Body of pancreas (tissue), 4 donors: ENCODE measurements around the gene MBTPS1.

Experiments
- CTCF ChIP-seq, 7 experiments: fragments of 450-650 bp in 4 of 7; fragments of 200-600 bp in 3 of 7; sonication (generic) in 3 of 7; IDR thresholded peaks; one replicate each; pipeline ENCODE4 v1.5.1; 2016 to 2019; ENCODE audit warnings: antibody characterized with exemption in 7 of 7
- POLR2A ChIP-seq, 3 donors: fragments of 450-650 bp; IDR thresholded peaks; one replicate each; pipeline ENCODE4 v1.6.1; 2016; ENCODE audit warnings: antibody characterized with exemption in 3 of 3, mild to moderate bottlenecking in 2 of 3

DNA sequence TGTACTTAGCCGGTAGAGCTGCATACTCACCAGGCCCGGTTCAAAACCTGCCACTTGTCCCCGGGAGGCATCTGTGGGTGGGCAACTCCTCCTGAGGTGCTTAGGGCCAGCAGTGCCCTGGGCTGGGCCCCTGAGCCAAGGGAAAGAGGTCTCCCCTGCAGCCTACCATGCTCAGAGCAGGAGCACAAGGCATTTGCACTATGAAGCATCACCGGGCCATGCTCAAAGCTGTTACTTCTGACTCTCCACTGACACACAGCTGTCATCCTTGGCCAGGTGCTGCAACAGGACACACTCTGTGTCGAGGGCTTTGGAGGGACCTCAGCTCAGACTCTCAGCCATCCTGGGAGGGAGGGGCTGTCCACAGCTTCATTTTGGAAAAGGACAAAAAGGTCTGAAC lies 111.4 kb downstream of the MBTPS1 start:
- no peak for TF ChIP-seq CTCF (IDR thresholded peaks at IDR 0.05)
- TF ChIP-seq POLR2A (IDR thresholded peaks at IDR 0.05), result no peak
